CD4-positive, CD25-positive, alpha-beta regulatory T cell (primary cell): ENCODE data around the gene CLTB. TPM values are rescaled to one million over a fixed set of nuclear protein-coding genes. Genes with fewer than 3 reads are reported as not detected.
"Not testable (repeated sequence)": the region's sequence is repeated elsewhere in the genome, so short reads cannot be mapped to it uniquely, and the experiment has no call there.

Experiments
- ATAC-seq, 2 donors: fragments of 150-1000 bp; cut with Tn5 transposase; one replicate each; pipeline ENCODE4 v1.10.0; 2021; ENCODE audit warnings: low read depth in 2 of 2, moderate number of reproducible peaks in 2 of 2, moderate library complexity in 1 of 2
- DNase-seq, 3 donors: peaks; one replicate each; pipeline versions ENCODE4 v3.0.0 to v3.0.0-alpha.2; 2012 to 2022; ENCODE audit warnings: mixed read lengths in 1 of 3
- H3K27ac ChIP-seq: one replicate; pipeline ENCODE4 v1.7.0; 2013; ENCODE audit warnings: mild to moderate bottlenecking, low read length; ENCODE audit not compliant: insufficient read depth, poor library complexity, severe bottlenecking
- H3K27me3 ChIP-seq: one replicate; pipeline ENCODE4 v1.7.0; 2013; ENCODE audit warnings: low read length; ENCODE audit not compliant: control insufficient read depth, insufficient read depth
- H3K36me3 ChIP-seq: one replicate; pipeline ENCODE4 v1.7.0; 2013; ENCODE audit warnings: mild to moderate bottlenecking, low read length, moderate library complexity; ENCODE audit not compliant: control insufficient read depth, insufficient read depth
- H3K4me1 ChIP-seq: 2 replicates; pipeline ENCODE4 v1.7.0; 2013; ENCODE audit warnings: mild to moderate bottlenecking, low read length; ENCODE audit not compliant: insufficient read depth, control insufficient read depth, poor library complexity, severe bottlenecking
- H3K4me3 ChIP-seq: one replicate; pipeline ENCODE4 v1.7.0; 2013; ENCODE audit warnings: low read depth, mild to moderate bottlenecking, low read length, moderate library complexity
- H3K9me3 ChIP-seq, 2 experiments: 1 replicate in 1 of 2; 2 replicates in 1 of 2; pipeline ENCODE4 v1.7.0; 2013; ENCODE audit warnings: low read length in 2 of 2, mild to moderate bottlenecking in 1 of 2, moderate library complexity in 1 of 2; ENCODE audit not compliant: control insufficient read depth in 2 of 2
- H3K27ac Mint-ChIP-seq, 3 donors: one replicate each; pipeline ENCODE4 v1.8.0; 2020 to 2022; ENCODE audit warnings: mild to moderate bottlenecking in 3 of 3, mixed read lengths in 3 of 3, moderate library complexity in 2 of 3
- H3K27me3 Mint-ChIP-seq: one replicate; pipeline ENCODE4 v1.8.0; 2022; ENCODE audit warnings: mild to moderate bottlenecking, mixed read lengths
- H3K36me3 Mint-ChIP-seq: one replicate; pipeline ENCODE4 v1.8.0; 2020; ENCODE audit warnings: mixed read lengths
- H3K4me1 Mint-ChIP-seq, 4 donors: one replicate each; pipeline ENCODE4 v1.8.0; 2020 to 2022; ENCODE audit warnings: mixed read lengths in 4 of 4, mild to moderate bottlenecking in 1 of 4
- H3K4me3 Mint-ChIP-seq, 4 donors: one replicate each; pipeline ENCODE4 v1.8.0; 2020 to 2022; ENCODE audit warnings: mild to moderate bottlenecking in 4 of 4, mixed read lengths in 4 of 4, moderate library complexity in 3 of 4
- H3K9me3 Mint-ChIP-seq, 7 donors: one replicate each; pipeline ENCODE4 v1.8.0; 2020 to 2022; ENCODE audit warnings: mixed read lengths in 7 of 7, mild to moderate bottlenecking in 3 of 7, moderate library complexity in 2 of 7
- polyA plus RNA-seq, 4 donors: library from polyadenylated mRNA; unstranded; fragments of 300-500 nt; fragmentation: Illumina TruSeq; gene quantifications; one replicate each; pipeline ENCODE4 v1.2.3, GENCODE V29; 2021
- total RNA-seq: library from RNA; stranded (reverse); gene quantifications from one replicate; pipeline ENCODE4 v1.2.3, GENCODE V29; 2022

Gene CLTB
- total and polyA plus RNA-seq, 5 donors from 2014 or later = 85.9 to 129 (median 93.4) TPM

- H3K27me3 ChIP-seq = no peaks in the 10 kb centered on the region
- peak within 1 kb of the TSS; percentile 86 for H3K4me3 ChIP-seq
- Mint-ChIP-seq H3K4me3 (peak within 1 kb of the TSS; percentile 98 to 99 (median 99)), H3K36me3 (peaks cover 5% of the 10 kb centered on the region), H3K27ac (peak within 1 kb of the TSS; percentile 99), H3K27me3 (peaks cover 12% of the 10 kb centered on the region), H3K9me3 (peaks cover 0 to 1% (median 0%) of the 10 kb centered on the region in 7 donors), H3K4me1 (peaks cover 23 to 52% (median 32%) of the 10 kb centered on the region in 4 donors)
- H3K27ac ChIP-seq = peak within 1 kb of the TSS; percentile 93
- H3K4me1 ChIP-seq = peaks cover 18% of the 10 kb centered on the region
- peaks cover 8% of the 10 kb centered on the region for H3K36me3 ChIP-seq
- ATAC-seq (peak; percentile 96 to 97), DNase-seq (peak; percentile 95 to 98 (median 97))
- H3K9me3 ChIP-seq = no peaks in the 10 kb centered on the region
Measured at GRCh38 chr5:176447978-176448608, 31.8 kb upstream of the CLTB start, which contains the start of gene FAF2. Gene FAF2 (plus strand): TSS chr5:176448385. CDS start chr5:176448408, 23 bp downstream.

GRCh38 chr5:176447591-176447977, 31.2 kb upstream of the CLTB start:
- H3K4me3 Mint-ChIP-seq = peak overlapping the region; percentile 98 to 99 (median 99)
- no peaks in the 10 kb centered on the region for H3K9me3 ChIP-seq
- peaks cover 4% of the 10 kb centered on the region for H3K36me3 Mint-ChIP-seq
- peak overlapping the region; percentile 86 for H3K4me3 ChIP-seq
- H3K27ac ChIP-seq = peak overlapping the region; percentile 93
- peaks cover 0 to 1% (median 0%) of the 10 kb centered on the region in 7 donors for H3K9me3 Mint-ChIP-seq
- DNase-seq = no peak
- H3K27ac Mint-ChIP-seq = peak overlapping the region; percentile 99
- peaks cover 16% of the 10 kb centered on the region for H3K27me3 Mint-ChIP-seq
- peaks cover 18% of the 10 kb centered on the region for H3K4me1 ChIP-seq
- H3K4me1 Mint-ChIP-seq = peaks cover 21 to 49% (median 31%) of the 10 kb centered on the region in 4 donors
- no peak for ATAC-seq
- peaks cover 3% of the 10 kb centered on the region for H3K36me3 ChIP-seq
- no peaks in the 10 kb centered on the region for H3K27me3 ChIP-seq

- H3K4me1 ChIP-seq = peaks cover 18% of the 10 kb centered on the region
- no peaks in the 10 kb centered on the region for H3K27me3 ChIP-seq
- no peaks in the 10 kb centered on the region for H3K36me3 ChIP-seq
- H3K27ac ChIP-seq = peak overlapping the region; percentile 93
- Mint-ChIP-seq H3K9me3 (peaks cover 0 to 1% (median 0%) of the 10 kb centered on the region in 7 donors), H3K27ac (peak overlapping the region; percentile 99), H3K4me3 (peak overlapping the region; percentile 98 to 99 (median 99)), H3K4me1 (peaks cover 17 to 44% (median 29%) of the 10 kb centered on the region in 4 donors), H3K27me3 (peaks cover 19% of the 10 kb centered on the region), H3K36me3 (no peaks in the 10 kb centered on the region)
- DNase-seq (peak in 2 of 3 donors; percentile 17 to 20), ATAC-seq (no peak)
- peak overlapping the region; percentile 86 for H3K4me3 ChIP-seq
- H3K9me3 ChIP-seq = no peaks in the 10 kb centered on the region
Measured at GRCh38 chr5:176446884-176447590, 30.7 kb upstream of the CLTB start.

GRCh38 chr5:176446028-176446665, 29.8 kb upstream of the CLTB start:
- no peak for ATAC-seq
- Mint-ChIP-seq H3K4me3 (peak overlapping the region; percentile 59 to 99 (median 73)), H3K27ac (no peak overlapping the region)

GRCh38 chr5:176444742-176445141, 28.4 kb upstream of the CLTB start:
- H3K9me3 Mint-ChIP-seq = peaks cover 0 to 1% (median 0%) of the 10 kb centered on the region in 7 donors
- Histone ChIP-seq H3K4me3 (no peak overlapping the region), H3K4me1 (peaks cover 18% of the 10 kb centered on the region), H3K36me3 (no peaks in the 10 kb centered on the region), H3K27me3 (peaks cover 5% of the 10 kb centered on the region), H3K27ac (no peak overlapping the region), H3K9me3 (no peaks in the 10 kb centered on the region)
- DNase-seq = no peak
- H3K27me3 Mint-ChIP-seq = peaks cover 19% of the 10 kb centered on the region
- no peak overlapping the region for H3K27ac Mint-ChIP-seq
- H3K36me3 Mint-ChIP-seq = no peaks in the 10 kb centered on the region
- peaks cover 9 to 28% (median 20%) of the 10 kb centered on the region in 4 donors for H3K4me1 Mint-ChIP-seq
- ATAC-seq = no peak
- H3K4me3 Mint-ChIP-seq = peak overlapping the region in 1 of 4 donors; percentile 87

More at GRCh38 chr5:176446028-176446665, 29.8 kb upstream of the CLTB start:
- no peaks in the 10 kb centered on the region for H3K36me3 ChIP-seq
- no peaks in the 10 kb centered on the region for H3K36me3 Mint-ChIP-seq
- H3K4me1 Mint-ChIP-seq = peaks cover 17 to 39% (median 28%) of the 10 kb centered on the region in 4 donors
- no peak for DNase-seq
- peaks cover 0 to 1% (median 0%) of the 10 kb centered on the region in 7 donors for H3K9me3 Mint-ChIP-seq
- peaks cover 4% of the 10 kb centered on the region for H3K27me3 ChIP-seq
- no peaks in the 10 kb centered on the region for H3K9me3 ChIP-seq
- H3K4me3 ChIP-seq = no peak overlapping the region
- peaks cover 19% of the 10 kb centered on the region for H3K27me3 Mint-ChIP-seq
- peaks cover 18% of the 10 kb centered on the region for H3K4me1 ChIP-seq
- no peak overlapping the region for H3K27ac ChIP-seq

GRCh38 chr5:176442911-176443310, 26.6 kb upstream of the CLTB start:
- H3K4me3 ChIP-seq, DNase-seq, H3K27me3 ChIP-seq, H3K27ac Mint-ChIP-seq, H3K4me1 ChIP-seq, ATAC-seq, H3K27ac ChIP-seq, H3K36me3 Mint-ChIP-seq, H3K9me3 ChIP-seq, H3K9me3 Mint-ChIP-seq, H3K36me3 ChIP-seq: not testable (repeated sequence)
- peaks cover 14% of the 10 kb centered on the region for H3K27me3 Mint-ChIP-seq
- peak overlapping the region in 1 of 4 donors; percentile 43 for H3K4me3 Mint-ChIP-seq
- H3K4me1 Mint-ChIP-seq = peaks cover 2 to 13% (median 8%) of the 10 kb centered on the region in 4 donors

- H3K27ac Mint-ChIP-seq = no peak overlapping the region
- H3K36me3 Mint-ChIP-seq = no peaks in the 10 kb centered on the region
- H3K27ac ChIP-seq = no peak overlapping the region
- no peaks in the 10 kb centered on the region for H3K9me3 ChIP-seq
- H3K27me3 Mint-ChIP-seq = peaks cover 7% of the 10 kb centered on the region
- ATAC-seq = no peak
- no peaks in the 10 kb centered on the region for H3K36me3 ChIP-seq
- H3K4me3 Mint-ChIP-seq = peak overlapping the region in 2 of 4 donors; percentile 43 to 63
- DNase-seq = no peak
- peaks cover 0 to 2% (median 0%) of the 10 kb centered on the region in 7 donors for H3K9me3 Mint-ChIP-seq
- peaks cover 5% of the 10 kb centered on the region for H3K27me3 ChIP-seq
- H3K4me1 Mint-ChIP-seq = peaks cover 3 to 10% (median 6%) of the 10 kb centered on the region in 4 donors
- H3K4me3 ChIP-seq = no peak overlapping the region
- H3K4me1 ChIP-seq = peaks cover 6% of the 10 kb centered on the region
Measured at GRCh38 chr5:176441921-176442323, 25.6 kb upstream of the CLTB start.
